Activated effector memory CD4-positive, alpha-beta T cell treated with anti-CD3 and anti-CD28 coated beads, Interleukin-2, amount 50 U/mL, for 16 hours (primary cell): ENCODE measurements around the gene PFKL.

Experiments used
- DNase-seq: peaks from one replicate; pipeline ENCODE4 v3.0.0-alpha.2; 2020

PFKL gene

DNA sequence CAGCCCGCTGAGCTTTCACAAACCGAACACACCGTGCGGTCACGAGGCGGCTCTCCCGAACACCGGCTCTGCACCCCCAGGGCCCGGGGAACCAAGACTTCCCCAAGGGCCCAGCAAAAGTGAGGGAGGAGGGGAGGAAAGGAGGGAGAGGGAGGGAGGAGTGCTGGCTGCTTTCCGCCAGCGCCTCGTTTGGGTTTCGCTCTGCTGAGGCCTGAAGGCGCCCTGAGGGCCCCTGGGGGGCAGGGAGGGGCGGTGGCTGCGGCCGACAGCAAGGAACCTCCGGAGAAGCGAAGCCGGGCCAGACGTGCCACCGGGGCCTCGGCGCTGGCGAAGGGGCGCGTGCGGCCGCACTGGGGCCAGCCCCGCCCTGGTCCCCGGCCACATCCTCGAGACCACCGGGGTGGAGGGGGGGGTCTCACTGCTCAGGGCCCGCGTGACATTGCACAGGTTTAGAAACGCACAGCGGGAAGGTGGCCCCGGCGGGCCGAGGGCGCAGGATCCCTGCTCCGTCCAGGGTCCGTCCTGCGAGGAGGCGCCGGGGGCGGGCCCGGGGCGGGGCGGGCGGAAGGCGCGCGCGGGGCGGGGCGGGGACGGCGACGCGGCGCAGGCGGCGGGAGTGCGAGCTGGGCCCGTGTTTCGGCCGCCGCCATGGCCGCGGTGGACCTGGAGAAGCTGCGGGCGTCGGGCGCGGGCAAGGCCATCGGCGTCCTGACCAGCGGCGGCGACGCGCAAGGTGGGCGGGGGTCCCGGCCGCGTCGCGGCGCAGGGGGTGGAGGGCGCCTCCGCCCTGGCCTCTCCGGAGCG lies at the start of gene PFKL:
PFKL (plus strand) TSS at position 596 of the 804 bp plus-strand sequence; CDS start at position 649, 53 bp downstream.
- peak; percentile 85 for DNase-seq

DNA sequence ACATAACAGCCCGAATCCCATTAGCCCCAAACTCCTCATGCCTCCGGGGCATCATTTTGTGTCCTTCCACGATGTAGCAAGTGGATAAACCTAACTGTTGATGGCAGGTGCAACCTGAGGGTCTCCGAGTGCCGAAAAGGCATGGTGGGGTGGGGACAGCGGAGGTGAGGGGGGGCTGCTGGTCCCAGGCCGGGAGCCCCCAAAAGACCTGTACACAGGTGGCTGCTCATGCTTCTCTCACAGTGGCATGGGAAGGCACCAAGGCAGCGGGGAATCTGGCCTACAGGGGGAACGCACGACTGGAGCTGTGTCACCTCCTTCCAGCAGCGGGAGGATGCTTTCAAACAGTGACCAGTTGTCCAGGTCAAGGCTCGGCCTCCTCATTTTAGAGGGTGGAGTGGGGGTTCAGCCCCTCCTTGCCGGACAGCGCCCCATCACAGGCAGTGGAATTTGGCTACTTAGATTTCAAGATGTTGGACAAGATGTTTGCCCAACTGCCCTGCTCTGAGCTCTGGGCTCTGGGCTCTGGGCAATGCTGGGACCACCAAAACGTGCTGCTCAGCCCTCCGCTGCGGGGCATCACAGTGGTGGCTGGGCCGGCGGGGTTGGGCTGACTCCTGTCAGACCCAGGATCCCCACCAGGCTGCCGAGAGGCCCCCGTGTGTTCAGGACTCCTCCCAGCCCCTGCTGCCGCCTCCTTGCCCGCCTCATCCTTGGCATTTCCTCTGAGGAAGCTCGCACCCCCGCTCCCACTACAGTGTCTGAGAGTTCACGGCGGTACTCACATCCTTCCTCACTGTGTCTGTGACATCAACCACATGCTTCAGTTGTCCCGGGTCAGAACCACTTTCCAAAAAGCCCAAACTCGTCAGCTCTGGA lies 45.8 kb upstream of the PFKL start:
- peak; percentile 55 for DNase-seq

DNA sequence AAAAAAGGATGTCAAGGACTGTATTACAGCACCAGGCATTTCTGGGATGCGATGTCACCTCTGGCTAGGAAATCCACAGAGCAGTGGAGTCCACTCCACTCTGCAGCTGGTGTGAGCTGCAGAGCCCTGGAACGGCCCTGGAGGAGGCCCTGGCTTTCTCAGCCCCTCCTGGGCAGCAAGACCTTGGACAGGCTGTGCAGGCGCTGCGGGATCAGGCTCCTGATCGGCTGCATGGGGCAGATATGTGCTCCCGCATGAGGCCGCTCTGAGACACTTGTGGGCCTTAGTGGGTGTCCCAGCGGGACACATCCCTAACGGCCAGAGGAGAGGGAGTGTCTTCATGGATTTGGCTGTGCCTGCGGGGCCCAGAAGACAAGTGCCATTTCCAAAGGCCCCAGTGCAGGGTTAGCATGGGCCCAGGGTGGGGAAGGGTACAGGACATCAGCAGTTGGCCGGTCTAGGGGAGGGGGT lies 44.3 kb upstream of the PFKL start:
- DNase-seq: peak; percentile 47

DNA sequence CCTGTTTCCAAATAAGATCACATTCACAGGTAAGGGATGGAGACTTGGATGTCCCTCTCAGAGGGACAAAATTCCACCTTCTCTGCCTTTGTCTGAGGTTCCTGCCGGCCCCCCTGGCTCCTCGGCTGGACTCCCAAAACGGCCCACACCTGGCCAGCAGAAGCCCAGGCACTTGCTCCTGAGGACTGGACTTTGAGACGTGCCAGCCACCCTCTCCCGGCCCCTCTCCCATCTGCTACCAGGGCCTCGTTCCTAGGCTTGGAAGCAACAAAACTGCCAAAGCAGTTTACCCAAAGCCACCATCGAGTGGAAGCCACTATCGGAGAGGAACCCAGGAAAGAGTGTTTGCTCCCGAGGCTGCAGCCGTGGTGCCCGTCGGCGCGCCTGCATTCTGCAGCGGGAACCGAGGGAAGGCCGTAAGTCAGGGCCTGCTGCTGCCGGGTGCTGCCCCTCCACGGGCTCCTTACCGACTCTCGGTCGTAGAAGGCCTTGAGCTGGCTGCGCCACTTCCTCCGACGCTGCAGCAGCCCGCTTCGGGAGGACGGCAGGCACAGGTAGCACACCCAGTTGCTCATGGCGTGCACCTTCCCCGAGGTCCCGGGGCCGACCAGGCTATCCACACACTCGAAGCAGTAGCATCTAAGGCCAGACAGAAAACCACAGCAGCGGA lies 41.7 kb upstream of the PFKL start:
- no peak for DNase-seq

DNA sequence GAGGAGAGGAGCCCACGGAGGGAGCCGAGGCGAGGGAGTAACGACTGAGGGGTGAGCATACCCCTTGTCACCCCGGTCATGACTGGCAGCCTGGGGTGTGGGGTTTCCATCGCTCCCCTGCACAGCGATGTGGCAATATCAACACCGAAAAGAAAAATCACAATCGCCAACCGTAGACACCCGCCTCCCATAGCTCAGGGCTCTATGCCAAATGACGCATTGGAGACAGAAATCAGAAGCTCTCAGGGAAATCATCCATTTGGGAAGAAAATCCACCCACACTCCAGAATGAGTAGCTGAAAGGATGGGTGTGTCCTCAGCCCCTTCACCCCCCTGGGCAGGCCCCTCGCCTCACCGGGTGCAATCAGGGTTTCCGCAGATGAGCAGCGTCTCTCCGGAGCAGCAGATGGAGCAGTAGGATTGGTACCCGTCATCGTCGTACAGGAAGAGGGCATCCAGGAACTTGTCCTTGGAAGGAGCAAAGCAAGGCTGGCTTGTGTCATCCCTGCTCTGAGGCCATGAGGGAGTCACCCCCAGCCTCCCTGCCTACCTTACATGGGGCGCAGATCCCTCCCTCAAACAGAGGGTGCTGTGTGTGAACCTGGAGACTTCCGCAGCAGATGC lies 40.7 kb upstream of the PFKL start:
- no peak for DNase-seq

DNA sequence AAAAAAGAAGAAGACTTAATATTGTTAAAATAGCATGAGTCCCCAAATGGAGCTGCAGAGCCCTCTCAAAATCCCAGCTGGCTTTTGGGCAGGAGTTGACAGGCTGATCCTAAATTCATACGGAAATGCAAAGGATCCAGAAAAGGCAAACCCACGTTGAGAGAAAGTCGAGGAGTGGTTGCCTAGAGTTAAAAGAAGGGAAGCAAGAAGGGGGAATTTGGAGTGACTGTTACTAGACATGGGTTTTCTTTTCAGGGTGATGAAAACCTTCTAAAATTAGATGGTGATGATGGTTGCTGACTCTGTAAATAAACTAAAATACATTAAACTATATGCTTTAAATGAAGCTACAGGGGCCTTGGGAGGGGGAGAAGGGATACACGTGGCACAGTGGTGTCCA lies 39.8 kb upstream of the PFKL start:
- no peak for DNase-seq

DNA sequence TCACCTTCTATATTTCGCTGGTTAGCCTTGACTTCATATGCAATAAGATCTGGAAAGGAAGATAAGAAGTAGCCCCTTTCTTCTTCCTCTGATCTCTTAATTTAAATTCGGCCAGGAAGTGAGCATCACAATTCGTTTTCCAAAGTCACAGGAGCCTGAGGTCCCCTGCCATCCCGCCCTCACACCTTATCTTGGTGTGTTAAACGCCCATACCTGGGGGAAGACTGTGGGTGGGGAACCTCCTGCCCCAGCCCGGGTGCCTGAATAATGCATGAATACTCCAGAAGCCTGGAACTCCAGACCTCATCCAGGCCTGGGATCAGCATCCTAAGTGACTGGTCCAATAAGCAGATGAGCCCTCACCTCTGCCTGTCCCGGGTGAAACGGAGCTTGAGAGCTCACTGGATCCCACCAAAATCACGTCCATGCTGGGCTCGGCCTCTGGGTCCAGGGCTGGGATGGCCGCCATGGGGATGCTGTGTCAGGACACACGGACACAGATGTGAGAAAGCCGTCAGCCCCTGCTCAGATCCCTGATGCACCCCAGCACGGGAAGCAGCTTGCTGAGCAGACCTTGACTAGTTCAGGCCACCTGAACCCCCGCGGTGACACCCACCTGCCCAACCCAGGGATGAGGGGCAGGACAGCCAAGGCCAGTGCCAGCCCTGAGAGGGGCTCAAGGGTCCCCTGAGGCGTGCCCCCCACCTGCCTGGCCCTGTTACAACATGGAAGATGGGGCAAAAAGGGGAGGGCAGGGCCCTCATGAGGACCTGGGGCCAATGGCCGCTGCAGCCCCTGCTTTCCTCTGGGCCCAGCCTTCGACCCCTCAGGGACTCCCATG lies 38.8 kb upstream of the PFKL start:
- no peak for DNase-seq

DNA sequence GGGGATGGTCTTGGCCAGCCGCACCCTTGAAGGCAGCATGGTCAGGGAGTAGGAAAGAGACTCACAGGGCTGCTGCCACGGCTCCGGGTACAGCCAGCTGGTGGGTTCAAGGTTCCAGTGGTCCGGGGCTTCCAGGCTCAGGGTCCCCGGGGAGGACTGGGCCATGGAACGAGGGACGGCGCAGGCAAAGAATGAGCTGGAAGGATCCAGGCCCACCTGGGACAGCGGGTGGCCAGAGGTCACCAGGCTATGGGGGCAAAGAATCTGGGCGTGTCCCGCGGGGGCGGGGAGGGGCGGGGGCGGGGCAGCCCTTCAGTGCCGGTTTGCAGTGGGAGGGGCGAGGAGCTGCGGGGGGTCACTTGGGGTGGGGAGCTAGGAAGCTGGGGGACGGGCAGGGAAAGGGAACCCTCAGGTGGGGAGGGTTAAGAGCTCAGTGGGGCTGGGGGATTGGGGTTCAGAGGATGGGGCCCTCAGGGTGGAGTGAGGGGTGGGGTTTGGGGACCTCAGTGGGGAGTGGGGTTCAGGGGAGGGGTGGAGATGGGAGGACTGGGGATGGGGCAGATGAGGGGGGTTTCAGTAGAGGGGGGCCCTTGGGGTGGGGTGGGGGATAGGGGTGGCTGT lies 38.1 kb upstream of the PFKL start, which contains the start of gene DNMT3L:
DNMT3L (minus strand) TSS at position 223 of the 621 bp plus-strand sequence. CDS start 638 bp downstream, outside the sequence.
- DNase-seq: no peak

DNA sequence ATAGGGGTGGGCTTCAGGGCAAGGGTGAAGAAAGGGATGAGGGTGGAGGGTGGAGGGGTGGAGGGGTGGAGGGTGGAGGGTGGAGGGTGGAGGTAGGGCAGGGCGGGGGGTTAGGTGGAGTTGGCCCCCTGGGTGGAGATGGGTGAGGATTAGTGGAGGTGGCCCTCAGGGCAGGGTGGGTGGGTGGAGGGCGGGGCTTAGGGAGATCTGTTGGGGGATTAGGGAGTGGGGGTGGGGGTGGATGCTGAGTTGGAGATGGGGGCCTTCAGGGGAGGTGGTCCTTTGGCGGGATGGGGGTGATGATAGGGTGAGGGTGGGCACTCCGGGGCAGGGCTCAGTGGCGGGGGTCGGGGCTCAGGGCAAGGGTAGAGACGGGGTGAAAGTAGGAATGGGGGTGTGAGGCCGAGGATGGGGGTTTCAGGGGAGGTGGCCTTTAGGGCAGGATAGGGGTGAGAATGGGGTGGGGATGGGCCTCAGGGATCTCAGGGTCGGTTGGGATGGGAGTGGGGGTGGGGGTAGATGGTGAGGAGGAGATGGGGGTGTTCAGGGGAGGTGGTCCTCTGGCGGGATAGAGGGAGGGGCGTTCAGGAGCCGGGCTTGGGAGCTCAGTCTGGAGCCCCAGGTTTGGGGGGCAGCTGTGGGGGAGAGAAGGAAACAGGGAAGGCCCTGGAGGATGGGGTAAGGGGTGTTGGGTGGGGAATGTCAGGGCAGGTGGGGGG lies 37.4 kb upstream of the PFKL start:
- DNase-seq: no peak

DNA sequence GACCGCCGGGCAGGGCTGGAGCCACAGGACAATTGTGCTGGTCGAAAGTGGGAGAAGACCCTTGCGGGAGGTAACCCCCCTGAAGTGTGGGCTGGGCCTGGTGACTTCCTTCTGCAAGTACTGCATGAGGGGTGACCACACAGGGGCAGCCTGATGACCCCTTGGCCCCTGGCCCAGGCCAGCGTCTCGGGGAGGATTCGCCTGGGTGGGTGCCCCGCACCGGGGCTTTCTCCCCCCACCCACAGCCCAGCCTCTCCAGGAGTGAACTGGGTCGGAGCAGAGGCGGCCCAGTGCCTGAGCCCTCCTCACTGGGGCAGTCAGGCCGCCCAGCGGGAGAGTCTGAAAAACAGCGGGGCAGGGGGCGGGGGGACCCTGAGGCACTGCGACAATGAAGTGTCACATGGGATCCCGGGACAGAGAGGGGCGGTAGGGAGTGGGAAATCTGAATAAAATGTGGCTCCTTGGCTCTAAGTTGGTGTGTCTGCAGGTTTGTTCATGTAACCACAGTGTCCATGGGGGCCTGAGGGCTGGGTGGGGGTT lies 36.6 kb upstream of the PFKL start:
- no peak for DNase-seq

DNA sequence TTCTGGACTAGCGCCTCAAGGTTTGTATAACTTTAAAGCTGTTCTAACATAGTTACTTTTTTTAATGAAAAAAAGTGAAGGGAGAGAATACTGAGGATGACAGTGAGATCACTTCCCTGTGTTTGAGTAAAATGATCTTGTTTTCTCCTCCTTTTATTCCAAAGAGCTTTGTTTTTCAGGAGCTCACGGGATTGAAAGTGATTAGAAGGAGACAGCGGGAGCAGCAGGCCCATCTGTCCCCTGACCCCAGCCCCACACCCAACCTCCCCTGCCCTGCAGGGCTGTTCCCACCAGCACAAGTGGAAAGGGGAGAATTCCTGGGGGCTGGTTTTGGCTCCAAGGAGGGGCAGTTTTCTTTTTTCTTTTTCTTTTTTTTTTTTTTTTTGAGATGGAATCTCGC lies 36.1 kb upstream of the PFKL start:
- DNase-seq: no peak

DNA sequence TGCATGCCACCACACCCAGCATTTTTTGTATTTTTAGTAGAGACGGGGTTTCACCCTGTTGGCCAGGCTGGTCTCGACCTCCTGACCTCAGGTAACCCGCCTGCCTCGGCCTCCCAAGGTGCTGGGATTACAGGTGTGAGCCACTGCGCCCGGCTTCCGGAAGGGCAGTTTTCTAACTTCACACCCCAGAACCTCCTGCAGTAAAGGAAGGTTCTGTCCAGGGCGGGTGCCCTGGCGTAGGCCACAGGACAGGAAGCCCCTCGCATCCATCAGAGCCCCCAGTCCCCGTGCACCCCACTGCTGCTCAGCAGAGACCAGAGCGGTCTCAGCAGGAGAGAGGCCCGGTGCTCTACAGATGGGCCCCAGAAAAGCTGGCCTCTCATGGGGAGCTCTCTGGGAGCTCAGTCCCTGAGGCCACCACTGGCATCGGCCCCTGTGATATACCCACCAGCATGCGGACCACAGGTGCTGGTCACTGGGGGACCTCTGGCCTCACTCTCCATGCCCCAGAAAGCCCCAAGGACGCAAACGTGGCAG lies 34.1 kb upstream of the PFKL start:
- no peak for DNase-seq

DNA sequence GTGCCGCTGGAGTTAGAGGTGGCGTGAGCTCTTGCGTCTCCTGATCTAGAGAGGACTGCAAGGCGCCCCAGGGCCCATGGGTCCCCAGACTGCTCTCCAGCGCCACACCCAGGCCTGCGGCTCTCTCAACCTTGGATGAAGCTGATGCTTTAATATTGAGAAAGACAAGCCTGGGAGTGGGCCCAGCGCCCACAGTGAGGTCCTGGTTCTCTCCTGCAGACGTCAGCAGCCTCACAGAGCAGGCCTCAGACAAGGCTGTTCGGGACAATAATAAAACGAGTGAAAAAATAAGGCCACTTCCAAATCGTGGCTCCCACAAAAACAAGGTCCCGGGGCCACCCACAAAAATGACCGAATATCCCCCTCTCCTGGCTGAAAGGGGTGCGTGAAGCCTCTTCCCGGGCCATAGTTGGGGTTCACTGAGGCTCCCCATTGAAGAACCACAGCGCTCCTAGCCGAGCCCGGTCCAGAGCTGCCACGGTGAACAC lies 32.2 kb upstream of the PFKL start:
- DNase-seq: no peak

DNA sequence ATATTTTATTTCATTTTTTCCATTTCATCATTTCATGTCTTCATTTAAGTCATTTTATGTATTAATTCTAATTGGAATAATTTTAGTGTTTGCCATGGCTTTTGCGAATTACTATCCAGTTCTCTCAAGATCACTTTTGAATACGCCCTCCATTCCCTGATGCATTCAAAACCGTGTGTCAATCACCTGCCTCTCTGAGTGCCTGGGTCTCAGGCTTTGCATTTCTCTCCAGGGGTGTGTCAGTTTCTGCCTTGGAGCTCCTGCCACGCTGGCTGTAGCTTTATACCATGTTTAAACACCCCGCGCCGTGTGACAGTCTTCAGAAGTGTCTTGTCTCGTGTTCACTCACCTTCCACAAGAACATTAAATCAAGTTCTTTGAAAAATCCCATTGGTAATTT lies 30.8 kb upstream of the PFKL start:
- no peak for DNase-seq

DNA sequence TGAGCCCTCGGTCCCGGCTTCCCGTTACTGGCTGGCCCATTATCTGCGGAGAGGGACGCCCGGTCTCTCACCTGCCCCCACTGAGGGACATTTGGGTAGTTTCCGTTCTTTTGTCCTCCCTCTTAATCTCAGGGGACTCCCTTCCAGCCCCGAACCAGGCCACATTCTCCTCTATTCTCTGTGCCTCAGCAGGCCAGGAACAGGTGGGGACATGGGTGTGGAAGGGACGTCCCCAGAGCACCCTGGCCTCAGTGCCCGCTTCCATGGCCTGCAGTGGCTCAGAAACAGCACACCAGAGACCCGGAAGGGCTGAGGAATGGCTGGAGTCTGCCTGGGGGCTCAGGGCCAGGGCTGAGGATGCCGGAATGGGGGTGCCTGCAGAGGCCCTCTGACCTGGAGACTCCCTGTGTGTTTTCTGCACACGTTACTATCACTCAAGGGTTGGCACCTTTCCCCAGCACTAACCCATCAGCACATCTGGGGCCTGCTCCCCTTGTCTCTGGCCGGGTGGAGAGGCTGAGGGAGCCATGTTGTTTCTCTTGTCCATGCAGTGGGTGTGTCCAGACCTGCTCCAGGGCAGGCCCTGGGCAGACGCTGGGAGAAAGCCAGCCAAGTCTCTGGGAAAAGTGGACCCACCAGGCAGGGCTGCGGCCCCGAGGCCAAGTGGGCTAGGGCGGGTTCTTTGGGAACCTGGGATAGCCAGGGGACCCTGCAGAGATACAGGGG lies 28.1 kb upstream of the PFKL start:
- no peak for DNase-seq

DNA sequence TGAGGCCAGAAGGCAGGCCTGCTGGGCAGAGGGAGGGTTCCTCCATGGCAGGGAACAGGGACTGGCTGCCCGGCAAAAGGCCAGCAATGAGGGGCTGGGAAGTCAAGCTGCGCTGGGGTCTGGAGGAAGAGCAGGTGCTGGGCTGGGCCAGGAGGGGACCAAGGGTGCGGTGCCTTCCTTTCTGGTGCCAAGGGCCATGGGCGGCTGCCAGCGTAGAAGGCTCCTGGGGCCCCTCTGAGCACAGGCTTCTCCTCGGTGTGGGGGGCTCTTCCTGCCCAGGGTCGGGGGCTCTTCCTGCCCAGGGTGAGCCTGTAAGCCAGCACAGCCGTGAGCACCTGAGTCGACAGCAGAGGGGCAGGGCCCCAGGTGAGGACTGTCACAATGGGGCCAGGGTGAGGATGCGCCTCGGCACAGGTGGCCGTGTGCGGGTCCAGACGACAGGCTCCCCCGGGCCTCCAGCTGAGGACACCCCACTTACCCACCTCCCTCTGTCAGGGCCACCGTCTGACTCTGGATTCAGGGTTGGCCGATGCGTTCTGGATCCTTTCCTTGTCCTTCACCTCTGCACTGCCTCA lies 27.5 kb upstream of the PFKL start:
- DNase-seq: no peak

DNA sequence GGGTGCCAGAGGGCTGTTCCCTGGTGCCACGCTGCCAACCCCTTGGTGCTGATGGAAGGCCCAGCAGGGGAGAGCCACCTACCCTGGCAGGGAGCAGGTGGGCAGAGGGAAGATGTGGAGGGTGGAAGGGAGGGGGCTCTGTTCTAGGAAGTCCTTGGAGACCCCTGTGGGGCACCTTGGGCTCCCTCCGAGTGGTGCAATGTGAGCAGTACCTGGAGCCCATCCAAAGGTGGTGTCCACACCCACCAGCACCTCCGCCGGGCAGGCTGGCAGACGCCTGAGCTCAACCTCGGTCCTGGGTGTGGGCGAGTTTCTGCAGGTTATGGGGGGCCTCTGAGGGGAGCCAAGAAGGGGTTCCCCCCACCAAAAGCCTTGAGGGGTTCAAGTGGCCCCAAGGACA lies 26.8 kb upstream of the PFKL start:
- DNase-seq: no peak

DNA sequence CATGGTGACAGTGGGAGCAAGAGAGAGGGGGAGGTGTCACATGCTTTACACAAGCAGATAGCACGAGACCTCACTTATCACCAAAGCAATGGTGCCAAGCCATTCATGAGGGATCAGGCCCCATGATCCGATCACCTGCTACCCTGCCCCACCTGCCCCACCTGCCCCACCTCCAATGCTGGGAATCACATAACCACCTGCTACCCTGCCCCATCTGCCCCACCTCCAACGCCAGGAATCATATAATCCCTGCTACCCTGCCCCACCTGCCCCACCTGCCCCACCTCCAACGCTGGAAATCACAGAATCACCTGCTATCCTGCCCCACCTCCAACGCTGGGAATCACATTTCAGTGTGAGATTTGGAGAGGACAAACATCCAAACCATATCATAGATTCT lies 24.8 kb upstream of the PFKL start:
- DNase-seq: no peak
